Measurements from ENCODE around the gene FAM151B.
"Not testable (repeated sequence)": the region's sequence is repeated elsewhere in the genome, so short reads cannot be mapped to it uniquely, and the experiment has no call there.

FAM151B gene

GRCh38 chr5:80466669-80467485 is 21.0 kb upstream of the FAM151B start:
- TF ChIP-seq CTCF (conservative IDR thresholded peaks at IDR 0.05; ENCODE audit: control insufficient read depth, insufficient read depth, low read depth, low read length), result no peak

GRCh38 chr5:80468131-80468530 is 19.8 kb upstream of the FAM151B start:
- H3K4me3 ChIP-seq (ENCODE audit: control insufficient read depth, low read depth, low read length), result no peak overlapping the region
- TF ChIP-seq CTCF (conservative IDR thresholded peaks at IDR 0.05; ENCODE audit: control insufficient read depth, insufficient read depth, low read depth, low read length), result no peak
- no peak for DNase-seq (ENCODE audit: low read depth)

More at GRCh38 chr5:80466669-80467485, 21.0 kb upstream of the FAM151B start:
- peak; percentile 67 for DNase-seq (ENCODE audit: low read depth)
- no peak overlapping the region for H3K4me3 ChIP-seq (ENCODE audit: control insufficient read depth, low read depth, low read length)

- DNase-seq (ENCODE audit: low read depth); H3K4me3 ChIP-seq (ENCODE audit: control insufficient read depth, low read depth, low read length): not testable (repeated sequence)
Measured at GRCh38 chr5:80470631-80471030, 17.3 kb upstream of the FAM151B start.

- no peak for TF ChIP-seq CTCF (conservative IDR thresholded peaks at IDR 0.05; ENCODE audit: control insufficient read depth, insufficient read depth, low read depth, low read length)
- no peak overlapping the region for H3K4me3 ChIP-seq (ENCODE audit: control insufficient read depth, low read depth, low read length)
- DNase-seq (ENCODE audit: low read depth), result no peak
Measured at GRCh38 chr5:80474929-80475328, 13.0 kb upstream of the FAM151B start.

GRCh38 chr5:80479713-80480112 is 8.2 kb upstream of the FAM151B start:
- TF ChIP-seq CTCF (conservative IDR thresholded peaks at IDR 0.05; ENCODE audit: control insufficient read depth, insufficient read depth, low read depth, low read length), result no peak
- no peak for DNase-seq (ENCODE audit: low read depth)
- H3K4me3 ChIP-seq (ENCODE audit: control insufficient read depth, low read depth, low read length), result no peak overlapping the region

- DNase-seq (ENCODE audit: low read depth), result no peak
- no peak for TF ChIP-seq CTCF (conservative IDR thresholded peaks at IDR 0.05; ENCODE audit: control insufficient read depth, insufficient read depth, low read depth, low read length)
- no peak overlapping the region for H3K4me3 ChIP-seq (ENCODE audit: control insufficient read depth, low read depth, low read length)
Measured at GRCh38 chr5:80480354-80480753, 7.5 kb upstream of the FAM151B start.

- no peak overlapping the region for H3K4me3 ChIP-seq (ENCODE audit: control insufficient read depth, low read depth, low read length)
- DNase-seq (ENCODE audit: low read depth), result peak; percentile 72
- peak; percentile 95 for TF ChIP-seq CTCF (conservative IDR thresholded peaks at IDR 0.05; ENCODE audit: control insufficient read depth, insufficient read depth, low read depth, low read length)
Measured at GRCh38 chr5:80481019-80481893, 6.6 kb upstream of the FAM151B start.
